Measurements from ENCODE around the gene SLC35B1.

DNA sequence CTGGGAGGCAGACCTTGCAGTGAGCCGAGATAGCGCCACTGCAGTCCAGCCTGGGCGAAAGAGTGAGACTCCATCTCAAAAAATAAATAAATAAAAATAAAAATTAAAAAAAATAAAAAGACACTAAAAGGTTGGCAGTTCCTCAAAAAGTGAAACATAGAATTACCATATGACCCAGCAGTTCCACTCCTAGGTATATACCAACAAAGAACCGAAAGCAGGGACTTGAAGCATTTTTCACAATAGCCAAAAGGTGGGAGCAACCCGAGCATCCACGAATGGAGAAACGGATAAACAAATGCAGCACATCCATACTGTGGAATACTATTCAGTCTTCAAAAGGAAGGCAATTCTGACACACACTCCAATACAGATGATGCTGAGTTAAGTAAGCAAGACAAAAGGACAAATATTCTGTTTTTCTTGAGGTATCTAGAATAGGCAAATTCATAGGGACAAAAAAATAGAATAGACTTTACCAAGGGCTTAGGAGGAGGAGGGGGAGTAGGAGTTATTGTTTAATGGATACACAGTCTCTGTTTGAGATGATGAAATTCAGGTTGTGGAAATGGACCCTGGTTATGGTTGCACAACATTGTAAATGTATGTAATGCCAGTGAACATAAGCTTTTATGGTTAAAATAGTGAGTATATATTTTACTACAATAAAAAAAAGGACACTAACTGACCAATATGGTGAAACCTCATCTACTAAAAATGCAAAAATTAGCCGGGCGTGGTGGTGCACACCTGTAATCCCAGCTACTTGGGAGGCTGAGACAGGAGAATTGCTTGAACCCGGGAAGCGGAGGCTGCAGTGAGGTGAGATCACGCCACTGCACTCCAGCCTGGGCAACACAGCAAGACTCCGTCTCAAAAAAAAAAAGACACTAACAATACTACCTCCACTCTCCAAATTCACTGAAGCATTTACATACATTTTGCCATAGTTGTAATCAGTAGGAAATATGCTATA, 27.0 kb upstream of the SLC35B1 start:
- TF ChIP-seq, protein P1, sequence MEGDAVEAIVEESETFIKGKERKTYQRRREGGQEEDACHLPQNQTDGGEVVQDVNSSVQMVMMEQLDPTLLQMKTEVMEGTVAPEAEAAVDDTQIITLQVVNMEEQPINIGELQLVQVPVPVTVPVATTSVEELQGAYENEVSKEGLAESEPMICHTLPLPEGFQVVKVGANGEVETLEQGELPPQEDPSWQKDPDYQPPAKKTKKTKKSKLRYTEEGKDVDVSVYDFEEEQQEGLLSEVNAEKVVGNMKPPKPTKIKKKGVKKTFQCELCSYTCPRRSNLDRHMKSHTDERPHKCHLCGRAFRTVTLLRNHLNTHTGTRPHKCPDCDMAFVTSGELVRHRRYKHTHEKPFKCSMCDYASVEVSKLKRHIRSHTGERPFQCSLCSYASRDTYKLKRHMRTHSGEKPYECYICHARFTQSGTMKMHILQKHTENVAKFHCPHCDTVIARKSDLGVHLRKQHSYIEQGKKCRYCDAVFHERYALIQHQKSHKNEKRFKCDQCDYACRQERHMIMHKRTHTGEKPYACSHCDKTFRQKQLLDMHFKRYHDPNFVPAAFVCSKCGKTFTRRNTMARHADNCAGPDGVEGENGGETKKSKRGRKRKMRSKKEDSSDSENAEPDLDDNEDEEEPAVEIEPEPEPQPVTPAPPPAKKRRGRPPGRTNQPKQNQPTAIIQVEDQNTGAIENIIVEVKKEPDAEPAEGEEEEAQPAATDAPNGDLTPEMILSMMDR (IDR thresholded peaks at IDR 0.05), result no peak
- no peak for TF ChIP-seq POLR2A (IDR thresholded peaks at IDR 0.05)
- TF ChIP-seq POLR2AphosphoS5 (IDR thresholded peaks at IDR 0.05), result no peak

All from breast epithelium (tissue), 3 donors.